ENCODE data around the gene NOTO.
"Not testable (repeated sequence)": the region's sequence is repeated elsewhere in the genome, so short reads cannot be mapped to it uniquely, and the experiment has no call there.

The NOTO gene

DNA sequence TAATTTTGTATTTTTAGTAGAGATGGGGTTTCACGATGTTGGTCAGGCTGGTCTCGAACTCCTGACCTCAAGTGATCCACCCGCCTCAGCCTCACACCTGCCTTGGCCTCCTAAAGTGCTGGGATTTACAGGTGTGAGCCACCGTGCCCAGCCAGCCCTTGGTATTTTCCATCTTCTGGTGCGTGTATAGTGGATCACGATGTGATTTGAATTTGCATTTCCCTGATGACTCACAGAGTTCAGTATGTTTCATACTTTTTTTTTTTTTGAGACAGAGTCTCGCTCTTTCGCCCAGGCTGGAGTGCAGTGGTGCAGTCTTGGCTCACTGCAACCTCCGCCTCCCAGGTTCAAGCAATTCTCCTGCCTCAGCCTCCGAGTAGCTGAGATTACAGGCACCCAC is 2.1 kb upstream of the NOTO start:
- DNase-seq (ENCODE audit: low read depth in 2 of 3, low spot score in 1 of 3): not testable (repeated sequence)

DNA sequence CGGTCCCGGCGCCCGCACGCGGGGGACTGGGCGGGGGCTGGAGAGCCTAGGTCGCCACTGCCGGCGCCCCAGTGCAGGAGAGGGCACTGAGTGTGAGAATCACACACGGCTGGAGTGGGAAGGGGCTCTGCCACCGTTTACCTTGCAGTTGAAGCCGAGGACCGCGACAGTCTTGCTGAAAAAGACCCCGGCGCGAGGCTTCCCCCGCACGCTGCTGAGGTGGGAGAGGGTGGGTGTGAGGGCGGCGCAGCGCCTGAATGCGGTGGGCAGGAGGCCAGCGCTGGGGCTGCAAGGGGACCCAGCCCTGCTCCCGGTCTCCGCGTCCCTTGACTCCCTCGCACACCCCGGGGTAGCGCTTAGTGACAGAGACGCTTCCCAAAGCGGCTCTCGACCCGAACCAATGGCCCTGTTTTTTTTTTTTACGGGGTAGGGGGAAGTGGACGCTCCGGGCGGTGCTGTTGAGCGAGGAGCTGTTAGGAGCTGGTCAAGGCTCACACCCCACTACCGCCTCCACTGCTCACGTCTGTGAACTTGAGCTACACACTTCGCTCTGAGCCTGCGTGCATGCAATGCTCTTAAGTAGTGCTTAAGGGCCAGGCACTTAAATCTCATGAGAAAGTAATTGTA is 794 bp downstream of the NOTO start:
- DNase-seq (ENCODE audit: low read depth in 2 of 3, low spot score in 1 of 3): no peak

DNA sequence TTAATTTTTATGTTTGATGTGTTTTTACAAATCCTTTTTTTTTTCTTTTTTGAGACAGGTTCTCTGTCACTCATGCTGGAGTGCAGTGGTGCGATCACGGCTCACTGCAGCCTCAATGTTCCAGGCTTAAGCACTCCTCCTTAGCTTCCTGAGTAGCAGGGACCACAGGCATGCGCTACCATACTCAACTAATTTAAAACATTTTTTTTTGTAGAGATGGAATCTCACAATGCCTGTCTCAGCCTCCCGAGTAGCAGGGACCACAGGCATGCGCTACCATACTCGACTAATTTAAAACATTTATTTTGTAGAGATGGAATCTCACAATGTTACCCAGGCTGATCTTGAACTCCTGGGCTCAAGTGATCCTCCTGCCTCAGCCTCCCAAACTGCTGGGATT is 3.2 kb downstream of the NOTO start:
- no peak for DNase-seq (ENCODE audit: low read depth in 2 of 3, low spot score in 1 of 3)

DNA sequence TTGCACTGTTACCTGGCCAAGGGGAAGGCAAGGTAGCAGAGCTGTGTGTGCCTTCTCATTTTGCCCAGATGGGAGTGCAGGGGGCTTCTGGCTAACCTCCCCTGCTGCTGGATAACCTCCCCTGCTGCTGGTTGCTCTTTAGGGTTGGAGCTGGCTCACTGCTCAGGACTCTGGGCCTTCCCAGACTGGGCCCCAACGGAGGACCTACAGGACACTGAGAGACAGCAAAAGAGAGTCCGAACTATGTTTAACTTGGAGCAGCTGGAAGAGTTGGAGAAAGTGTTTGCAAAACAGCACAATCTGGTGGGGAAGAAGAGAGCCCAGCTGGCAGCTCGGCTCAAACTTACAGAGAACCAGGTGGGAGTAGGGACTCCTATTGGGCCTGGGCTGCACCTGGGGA is 5.9 kb downstream of the NOTO start:
- no peak for DNase-seq (ENCODE audit: low read depth in 2 of 3, low spot score in 1 of 3)

DNA sequence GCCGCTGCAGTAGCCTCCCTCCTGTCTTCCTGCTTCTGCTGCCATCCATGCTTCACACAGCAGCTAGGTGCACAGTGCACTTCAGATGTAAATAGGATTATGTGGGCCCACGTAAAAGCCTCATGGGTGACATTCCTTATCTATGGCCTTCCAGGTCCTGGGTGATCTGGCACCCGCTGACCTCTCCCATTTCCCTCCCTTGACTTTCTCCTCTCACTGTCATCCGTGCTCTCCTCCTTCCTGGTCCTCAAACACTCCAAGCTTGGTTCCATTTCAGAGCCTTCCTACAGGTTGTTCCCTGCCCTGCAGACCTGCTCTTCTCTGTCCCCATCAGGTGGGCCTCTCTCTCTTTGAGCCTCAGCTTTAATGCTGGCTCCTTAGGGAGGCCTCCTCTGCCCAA is 7.6 kb downstream of the NOTO start:
- no peak for DNase-seq (ENCODE audit: low read depth in 2 of 3, low spot score in 1 of 3)

DNA sequence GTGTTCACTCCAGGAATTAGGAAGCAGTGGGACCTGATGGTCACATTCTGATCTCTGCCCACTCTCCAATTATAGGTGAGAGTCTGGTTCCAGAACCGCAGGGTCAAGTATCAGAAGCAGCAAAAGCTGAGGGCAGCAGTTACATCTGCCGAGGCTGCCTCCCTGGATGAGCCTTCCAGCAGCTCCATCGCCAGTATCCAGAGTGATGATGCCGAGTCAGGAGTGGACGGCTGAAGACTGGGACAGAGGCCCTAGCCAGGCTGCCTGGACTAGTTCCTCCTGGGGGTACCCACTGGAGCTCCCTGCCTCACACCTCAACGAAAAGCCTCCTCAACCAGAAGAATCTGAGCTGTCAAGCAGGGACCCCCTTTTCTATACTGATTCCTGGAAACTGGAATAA is 8.3 kb downstream of the NOTO start:
- no peak for DNase-seq (ENCODE audit: low read depth in 2 of 3, low spot score in 1 of 3)

DNA sequence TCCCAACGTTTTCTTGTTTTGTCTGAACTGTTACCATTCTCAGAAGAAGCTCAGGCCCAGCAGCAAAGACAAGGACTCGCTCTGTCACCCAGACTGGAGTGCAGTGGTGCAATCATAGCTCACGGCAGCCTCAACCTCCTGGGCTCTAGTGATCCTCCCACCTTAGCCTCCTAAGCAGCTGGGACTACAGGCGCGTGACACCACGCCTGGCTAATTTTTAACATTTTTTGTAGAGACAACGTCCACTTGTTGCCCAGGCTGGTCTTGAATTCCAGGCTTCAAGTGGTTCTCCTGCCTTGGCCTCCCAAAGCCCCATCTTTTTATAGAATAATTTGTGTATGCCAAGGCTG is 9.7 kb downstream of the NOTO start:
- DNase-seq (ENCODE audit: low read depth in 2 of 3, low spot score in 1 of 3): no peak

DNA sequence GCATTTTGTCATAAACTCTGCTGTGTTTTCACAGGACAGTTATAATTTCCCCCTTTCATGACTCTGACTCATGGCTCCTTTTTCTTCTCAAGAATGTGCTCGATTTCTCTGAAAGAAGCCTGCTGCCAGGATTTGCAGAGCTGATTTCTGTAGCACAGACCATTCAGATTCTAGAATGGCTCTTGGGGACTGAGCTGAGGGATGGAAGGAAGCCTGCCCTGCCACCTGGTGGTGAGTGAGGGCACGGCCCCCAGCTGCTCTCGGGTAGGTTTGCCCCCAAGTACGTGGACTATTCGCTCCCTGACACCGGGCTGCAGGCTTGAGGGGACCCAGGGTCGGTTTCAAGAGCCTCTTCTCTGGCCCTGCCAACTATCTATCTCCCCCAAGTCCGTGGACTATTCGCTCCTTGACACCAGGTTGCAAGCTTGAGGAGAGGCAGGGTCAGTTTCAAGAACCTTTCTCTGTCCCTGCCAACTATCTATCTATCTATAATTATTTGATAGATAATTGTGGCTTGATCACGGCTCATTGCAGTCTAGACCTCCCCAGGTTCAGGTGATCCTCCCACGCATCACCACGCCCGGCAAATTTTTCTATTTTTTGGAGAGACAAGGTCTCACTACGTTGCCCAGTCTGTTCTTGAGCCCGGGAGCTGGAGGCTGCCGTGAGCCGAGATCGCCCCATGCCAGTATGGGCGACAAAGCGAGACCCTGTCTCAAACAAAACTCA is 10.2 kb downstream of the NOTO start:
- DNase-seq (ENCODE audit: low read depth in 2 of 3, low spot score in 1 of 3): peak; percentile 55 to 74 (median 60)

DNA sequence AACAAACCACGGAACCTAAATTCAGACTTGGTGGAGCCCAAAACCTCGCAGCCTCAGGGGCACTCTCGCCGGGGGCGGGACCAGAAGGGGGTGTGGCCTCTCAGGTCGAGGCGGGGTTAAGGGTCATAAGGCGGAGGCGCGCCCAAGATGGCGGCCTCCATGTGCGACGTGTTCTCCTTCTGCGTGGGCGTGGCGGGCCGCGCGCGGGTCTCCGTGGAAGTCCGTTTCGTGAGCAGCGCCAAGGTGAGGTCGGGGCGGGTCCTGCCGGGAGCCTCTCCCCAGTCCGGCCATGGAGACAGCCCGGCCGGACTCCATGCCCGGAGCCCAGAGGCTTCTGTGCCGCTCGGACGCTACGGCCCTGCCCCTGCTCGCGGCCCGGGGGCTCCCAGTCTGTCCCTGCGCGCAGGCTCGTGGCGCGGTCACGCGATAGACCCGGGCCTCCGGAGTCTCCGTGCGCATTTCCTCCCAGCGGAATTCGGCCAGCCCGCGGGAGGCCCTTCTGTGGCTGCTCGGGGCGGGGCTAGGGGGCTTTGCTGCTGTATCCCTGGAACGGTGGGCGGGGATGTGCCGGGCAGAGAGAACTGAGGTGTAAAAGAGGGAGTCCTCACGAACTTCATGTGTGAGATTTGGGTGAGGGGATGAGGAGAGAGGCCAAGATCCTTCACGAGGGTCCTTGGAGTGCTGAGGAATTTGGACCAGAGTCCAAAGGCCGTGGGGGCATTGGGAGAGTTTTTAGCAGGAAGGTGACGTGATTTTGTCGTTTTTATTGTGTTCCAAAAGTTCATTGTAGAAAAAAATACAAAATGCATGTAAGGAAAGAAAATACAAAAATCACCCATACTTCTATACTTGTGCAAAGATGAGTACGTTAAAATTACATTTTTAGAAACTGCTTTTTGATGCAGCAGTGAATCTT is 12.0 kb downstream of the NOTO start, which contains the start of gene SMYD5:
SMYD5 (plus strand) TSS at position 126 of the 916 bp plus-strand sequence; CDS start at position 148, 22 bp downstream.
- peak; percentile 87 to 95 (median 89) for DNase-seq (ENCODE audit: low read depth in 2 of 3, low spot score in 1 of 3)

DNA sequence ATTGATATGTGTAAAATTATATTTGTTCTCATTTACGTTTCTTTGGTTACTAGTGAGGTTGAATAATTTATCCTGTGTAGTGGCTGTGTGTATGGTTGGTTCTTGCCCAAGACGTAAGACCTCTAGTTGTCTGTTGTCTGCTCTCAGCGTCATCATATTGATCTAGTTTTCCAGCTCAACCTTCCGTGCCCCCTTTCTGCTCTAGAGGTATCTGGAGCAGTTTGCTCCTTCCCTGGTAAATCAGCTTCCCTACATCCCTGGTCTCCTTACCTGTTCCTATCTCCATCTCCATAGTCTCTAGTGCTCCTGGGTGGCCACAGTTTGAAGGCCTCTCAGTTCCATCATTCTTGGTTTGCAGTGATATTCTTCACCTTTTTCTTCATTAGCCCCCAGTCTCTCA is 12.9 kb downstream of the NOTO start:
- no peak for DNase-seq (ENCODE audit: low read depth in 2 of 3, low spot score in 1 of 3)

DNA sequence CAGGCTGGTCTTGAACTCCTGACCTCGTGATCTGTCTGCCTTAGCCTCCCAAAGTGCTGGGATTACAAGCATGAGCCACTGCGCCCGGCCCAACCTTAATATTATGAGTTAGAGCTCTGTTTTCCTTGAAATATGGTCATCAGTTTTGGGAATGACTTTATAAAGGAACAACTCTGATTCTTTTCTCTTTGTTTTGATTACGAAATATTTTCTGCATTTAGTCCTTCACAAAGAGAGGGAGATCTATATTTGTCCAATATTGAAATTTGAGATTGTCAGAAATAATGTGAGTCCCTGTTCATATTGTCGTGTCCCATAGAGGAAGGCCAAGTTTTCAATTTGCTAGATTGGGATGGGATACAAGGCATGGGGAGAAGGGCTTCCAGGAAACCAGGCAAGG is 14.8 kb downstream of the NOTO start:
- no peak for DNase-seq (ENCODE audit: low read depth in 2 of 3, low spot score in 1 of 3)

DNA sequence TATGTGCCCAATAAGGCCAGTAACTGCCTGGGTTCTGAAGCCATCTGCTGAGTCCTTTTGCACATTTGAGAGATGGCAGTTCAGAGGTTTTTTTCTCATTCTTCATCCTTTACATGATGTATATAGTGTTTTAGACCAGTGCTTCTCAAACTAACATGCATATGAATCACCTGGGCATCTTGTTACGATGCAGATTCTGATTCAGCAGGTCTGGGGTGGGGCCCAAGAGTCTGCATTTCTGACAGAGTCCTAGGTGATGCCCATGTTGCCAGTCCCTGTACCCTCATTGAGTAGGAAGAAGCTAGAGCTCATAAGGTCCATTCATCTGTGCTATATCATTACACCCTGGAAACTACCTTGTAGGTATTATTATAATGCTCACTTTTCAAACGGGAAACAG is 15.5 kb downstream of the NOTO start:
- no peak for DNase-seq (ENCODE audit: low read depth in 2 of 3, low spot score in 1 of 3)

DNA sequence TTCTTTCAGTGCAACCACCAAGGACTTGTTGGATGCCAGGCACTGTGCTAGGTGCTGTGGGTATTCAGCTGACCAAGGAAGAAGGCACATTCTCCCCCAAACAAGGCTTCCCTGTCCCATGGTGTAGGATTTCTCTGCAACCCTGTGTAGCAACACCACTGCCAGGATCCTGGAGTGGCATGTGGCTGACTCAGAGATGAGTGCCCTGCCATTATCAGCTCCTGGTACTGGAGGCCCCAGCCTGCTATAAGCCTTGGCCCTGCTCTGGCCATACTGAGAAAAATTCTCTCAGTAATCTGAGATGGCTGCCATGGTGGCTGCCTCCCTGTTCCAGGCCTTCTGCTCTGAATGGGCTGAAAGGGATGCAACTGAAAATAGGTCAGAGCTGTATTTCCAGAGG is 15.9 kb downstream of the NOTO start:
- DNase-seq (ENCODE audit: low read depth in 2 of 3, low spot score in 1 of 3): no peak

DNA sequence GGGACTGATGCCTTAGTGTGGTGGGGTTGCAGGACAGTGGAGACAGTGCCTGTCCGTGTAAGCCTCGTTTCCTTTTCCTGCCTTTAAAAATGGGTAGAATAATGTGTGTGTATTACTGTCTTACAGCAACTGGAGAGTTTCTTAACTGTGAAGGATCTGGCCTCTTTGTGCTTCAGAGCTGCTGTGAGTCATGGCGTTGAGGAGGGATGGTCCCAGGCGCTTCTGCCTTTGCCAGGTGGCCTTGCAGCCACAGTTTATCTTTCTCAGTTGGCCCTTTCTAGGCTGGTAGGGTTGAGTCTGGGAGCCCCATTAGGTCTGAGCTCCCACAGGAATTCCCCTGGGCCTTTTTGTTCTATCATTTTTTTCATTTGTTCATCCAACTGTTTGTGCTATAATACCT is 21.4 kb downstream of the NOTO start:
- DNase-seq (ENCODE audit: low read depth in 2 of 3, low spot score in 1 of 3): no peak

DNA sequence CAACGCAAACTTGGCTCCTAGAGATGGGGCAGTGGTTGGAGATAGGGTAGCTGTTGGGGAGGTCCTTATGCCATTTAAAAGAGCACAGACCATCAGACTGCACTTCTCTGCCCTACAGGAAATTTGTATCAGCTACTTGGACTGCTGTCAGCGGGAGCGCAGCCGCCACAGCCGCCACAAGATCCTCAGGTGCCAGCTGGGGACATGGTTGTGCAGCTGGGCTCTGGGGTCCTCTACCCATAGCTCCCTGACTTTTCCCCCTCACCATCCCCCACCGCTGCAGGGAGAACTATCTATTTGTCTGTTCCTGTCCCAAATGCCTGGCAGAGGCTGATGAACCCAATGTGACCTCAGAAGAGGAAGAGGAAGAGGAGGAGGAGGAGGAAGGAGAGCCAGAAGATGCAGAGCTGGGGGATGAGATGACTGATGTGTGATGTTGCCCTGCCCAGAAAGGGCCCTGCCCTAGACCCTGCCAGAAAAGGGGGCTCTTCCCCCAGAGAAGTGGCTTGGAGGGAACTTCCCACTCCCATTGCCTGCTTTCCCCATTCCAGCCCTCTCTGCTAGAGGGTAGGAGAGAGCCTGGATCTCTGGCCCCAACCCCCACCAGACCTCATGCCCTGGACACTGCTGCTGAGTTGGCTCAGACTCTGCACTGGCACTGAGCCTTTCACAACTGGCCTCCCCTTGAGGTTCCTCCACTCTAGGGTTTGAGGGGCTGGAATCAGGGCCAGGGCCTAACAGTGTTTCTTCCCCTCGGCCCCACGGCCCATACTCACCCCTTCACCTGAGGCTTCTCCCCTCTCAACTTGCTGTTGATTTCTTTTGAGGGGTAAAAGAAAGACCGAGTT is 23.4 kb downstream of the NOTO start:
- DNase-seq (ENCODE audit: low read depth in 2 of 3, low spot score in 1 of 3): no peak

DNA sequence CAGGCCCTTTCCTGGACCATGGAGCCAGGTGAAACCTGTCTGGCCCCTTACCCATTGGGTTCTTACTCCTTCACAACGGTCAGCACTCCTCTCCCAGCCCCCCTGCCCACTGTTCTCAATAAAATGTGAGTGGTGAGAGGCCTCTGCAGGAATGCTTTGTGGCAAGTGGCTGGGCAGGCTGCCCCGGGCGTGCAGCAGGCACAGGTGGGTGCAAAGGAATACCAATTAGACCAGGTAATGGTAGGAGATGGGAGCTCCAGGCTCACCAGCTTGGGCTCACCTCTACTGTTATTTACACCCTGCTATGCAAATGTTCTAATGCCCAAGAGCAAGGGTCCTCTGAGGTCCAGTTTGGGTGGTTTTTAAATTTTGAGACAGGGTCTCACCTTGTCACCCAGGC is 24.7 kb downstream of the NOTO start:
- DNase-seq (ENCODE audit: low read depth in 2 of 3, low spot score in 1 of 3): no peak

DNA sequence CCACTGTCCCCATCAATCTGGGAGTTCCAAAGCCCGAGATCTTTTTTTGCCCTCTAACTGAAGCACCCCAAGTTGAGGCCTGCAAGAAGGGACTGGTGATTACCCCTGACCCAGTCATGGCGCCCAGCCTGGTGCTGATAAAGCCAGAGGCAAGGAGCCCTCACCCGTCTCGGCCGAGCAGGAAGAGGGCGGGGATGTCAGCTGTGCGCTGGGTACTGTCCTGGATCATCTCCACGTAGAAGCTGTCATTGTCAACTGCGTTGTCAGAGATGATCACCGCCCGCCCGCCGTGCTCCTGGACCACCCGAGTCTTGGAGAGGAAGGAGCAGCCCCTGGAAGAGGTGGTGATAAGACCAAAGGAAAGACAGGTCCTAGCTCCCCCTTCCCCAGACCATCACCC is 26.3 kb downstream of the NOTO start:
- no peak for DNase-seq (ENCODE audit: low read depth in 2 of 3, low spot score in 1 of 3)

DNA sequence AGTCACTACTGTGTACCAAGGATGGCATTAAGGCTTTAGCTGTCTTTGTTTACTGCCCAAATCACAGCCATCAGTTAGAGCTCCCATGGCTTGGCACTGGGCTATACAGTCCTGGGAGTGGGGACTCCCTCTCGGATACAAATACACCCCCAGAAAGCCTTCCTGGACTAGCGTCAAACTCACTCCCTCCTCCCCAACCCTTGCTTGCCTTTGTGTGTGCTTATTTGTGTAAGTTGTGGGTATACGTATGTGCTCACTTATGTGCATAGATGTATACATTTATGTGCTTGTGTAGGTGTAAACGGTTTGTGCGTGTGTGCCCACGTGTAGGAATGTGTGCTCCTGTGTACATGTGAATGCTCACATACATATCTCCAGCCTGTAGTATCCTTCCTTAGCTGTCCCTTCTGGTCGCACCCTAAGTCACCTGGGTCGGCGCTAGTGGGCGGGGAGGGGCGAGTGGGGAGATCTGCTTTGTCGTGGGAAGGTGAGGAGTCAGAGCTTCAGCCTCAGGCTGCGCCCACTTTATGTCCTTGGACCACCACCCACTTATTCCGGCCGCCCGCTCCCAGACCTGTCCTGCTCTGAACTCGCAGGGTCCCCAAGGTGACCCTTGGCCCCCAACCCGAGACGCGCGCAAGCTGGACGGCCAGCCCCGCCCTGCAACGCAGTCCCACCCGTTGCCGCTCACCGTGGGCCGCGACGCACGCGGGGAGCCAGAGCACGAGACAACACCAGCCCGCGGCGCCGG is 30.2 kb downstream of the NOTO start:
- peak in 1 of 3 donors; percentile 21 for DNase-seq (ENCODE audit: low read depth in 2 of 3, low spot score in 1 of 3)

DNA sequence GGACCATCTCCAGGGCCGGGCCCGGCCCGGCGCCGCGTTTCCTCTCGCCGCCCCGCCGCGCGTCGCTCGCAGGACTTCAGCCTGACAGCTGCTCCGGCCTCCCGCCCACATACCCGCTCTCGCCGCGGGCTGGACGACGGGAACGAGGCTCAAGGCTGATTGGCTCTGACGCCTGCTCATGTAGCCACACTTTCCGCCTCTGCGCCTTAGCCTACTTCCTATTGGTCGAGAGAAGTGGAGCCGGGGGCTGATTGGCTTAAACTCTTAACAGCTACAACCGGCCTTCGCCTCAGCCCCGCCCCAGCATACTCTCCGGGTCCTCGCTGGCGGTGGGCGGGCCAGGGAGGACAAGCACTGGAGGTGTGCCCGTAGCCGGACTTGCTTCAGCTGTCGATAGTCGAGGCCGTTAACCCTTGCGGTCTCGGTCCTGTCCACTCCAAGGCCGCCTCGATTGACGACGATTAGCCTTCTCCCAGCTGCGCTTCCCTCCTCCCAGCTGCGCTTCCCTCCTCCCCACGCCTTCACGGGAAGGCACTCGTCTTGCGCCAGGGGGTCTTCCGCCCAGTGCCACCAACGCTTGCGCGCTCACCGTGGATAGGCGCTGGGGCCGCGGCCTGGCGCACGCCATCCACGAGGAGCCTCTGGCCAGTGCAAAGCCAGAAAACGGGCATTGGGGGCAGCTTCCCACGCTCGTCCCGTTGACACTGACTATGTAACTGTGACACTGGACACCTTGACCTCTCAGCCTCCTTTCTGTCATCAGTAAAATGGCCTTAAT is 31.0 kb downstream of the NOTO start, which contains the start of gene PRADC1:
PRADC1 (minus strand) TSS at position 86 of the 778 bp plus-strand sequence; CDS start at position 7, 79 bp downstream.
- peak; percentile 89 to 92 (median 89) for DNase-seq (ENCODE audit: low read depth in 2 of 3, low spot score in 1 of 3)

Data from stimulated activated CD4-positive, alpha-beta T cell treated with anti-CD3 and anti-CD28 coated beads, Interleukin-12 subunit alpha, Interleukin-12 subunit beta, amount 100 ng/mL, for 48 hours (primary cell).